ENCODE data around the gene RNF168. TPM values are rescaled to one million over a fixed set of nuclear protein-coding genes. Genes with fewer than 3 reads are reported as not detected.
"Not testable (repeated sequence)": the region's sequence is repeated elsewhere in the genome, so short reads cannot be mapped to it uniquely, and the experiment has no call there.

The RNF168 gene
- total RNA-seq, 2 donors from 2014 or later, result 22.2 to 29.9 TPM

GRCh38 chr3:196506687-196507086 lies 3.1 kb upstream of the RNF168 start:
- Mint-ChIP-seq H3K4me1 (ENCODE audit: low read depth in 2 of 2) (peaks cover 9 to 14% of the 10 kb centered on the region in 2 donors), H3K27ac (no peak overlapping the region), H3K9me3 (peaks cover 4% of the 10 kb centered on the region), H3K4me3 (no peak overlapping the region), H3K36me3 (no peaks in the 10 kb centered on the region), H3K27me3 (peaks cover 0 to 5% of the 10 kb centered on the region in 2 donors)
- DNase-seq (ENCODE audit: low spot score) (no peak), ATAC-seq (no peak)

- Mint-ChIP-seq H3K27me3 (no peaks in the 10 kb centered on the region), H3K27ac (no peak overlapping the region), H3K36me3 (peaks cover 15% of the 10 kb centered on the region), H3K4me3 (peak overlapping the region; percentile 100), H3K9me3 (peaks cover 4% of the 10 kb centered on the region), H3K4me1 (ENCODE audit: low read depth in 2 of 2) (peaks cover 28 to 30% of the 10 kb centered on the region in 2 donors)
- no peak for DNase-seq (ENCODE audit: low spot score)
- no peak for ATAC-seq
These were observed 988 bp upstream of the RNF168 start for GRCh38 chr3:196504556-196504955.

- peaks cover 15% of the 10 kb centered on the region for H3K36me3 Mint-ChIP-seq
- H3K9me3 Mint-ChIP-seq; ATAC-seq; H3K27me3 Mint-ChIP-seq; DNase-seq (ENCODE audit: low spot score): not testable (repeated sequence)
- H3K27ac Mint-ChIP-seq, result peak overlapping the region; percentile 95 to 99
- H3K4me1 Mint-ChIP-seq (ENCODE audit: low read depth in 2 of 2), result peaks cover 33 to 35% of the 10 kb centered on the region in 2 donors
- peak overlapping the region; percentile 100 for H3K4me3 Mint-ChIP-seq
These were observed 470 bp upstream of the RNF168 start for GRCh38 chr3:196504077-196504398.

GRCh38 chr3:196502775-196503195 lies 783 bp downstream of the RNF168 start:
- Mint-ChIP-seq H3K9me3 (peaks cover 4% of the 10 kb centered on the region), H3K4me3 (peak overlapping the region; percentile 100), H3K27ac (peak overlapping the region; percentile 95 to 99), H3K36me3 (peaks cover 15% of the 10 kb centered on the region), H3K27me3 (no peaks in the 10 kb centered on the region), H3K4me1 (ENCODE audit: low read depth in 2 of 2) (peaks cover 37 to 40% of the 10 kb centered on the region in 2 donors)
- DNase-seq (ENCODE audit: low spot score) (peak; percentile 66), ATAC-seq (peak; percentile 55 to 63)

GRCh38 chr3:196501316-196502044 lies 2.1 kb downstream of the RNF168 start:
- no peaks in the 10 kb centered on the region for H3K27me3 Mint-ChIP-seq
- no peaks in the 10 kb centered on the region for H3K9me3 Mint-ChIP-seq
- H3K27ac Mint-ChIP-seq, result peak overlapping the region; percentile 95 to 99
- peak overlapping the region; percentile 100 for H3K4me3 Mint-ChIP-seq
- H3K36me3 Mint-ChIP-seq, result peaks cover 15% of the 10 kb centered on the region
- peaks cover 38% of the 10 kb centered on the region in 2 donors for H3K4me1 Mint-ChIP-seq (ENCODE audit: low read depth in 2 of 2)
- no peak for DNase-seq (ENCODE audit: low spot score)
- ATAC-seq, result no peak

- peak overlapping the region; percentile 100 for H3K4me3 Mint-ChIP-seq
- ATAC-seq, result no peak
- no peaks in the 10 kb centered on the region for H3K27me3 Mint-ChIP-seq
- DNase-seq (ENCODE audit: low spot score), result no peak
- peaks cover 15% of the 10 kb centered on the region for H3K36me3 Mint-ChIP-seq
- H3K4me1 Mint-ChIP-seq (ENCODE audit: low read depth in 2 of 2), result peaks cover 41 to 47% of the 10 kb centered on the region in 2 donors
- H3K9me3 Mint-ChIP-seq, result no peaks in the 10 kb centered on the region
- H3K27ac Mint-ChIP-seq, result peak overlapping the region in 1 of 2 donors; percentile 99
These were observed 3.6 kb downstream of the RNF168 start for GRCh38 chr3:196499807-196500524.

GRCh38 chr3:196499061-196499460 lies 4.5 kb downstream of the RNF168 start:
- H3K27ac Mint-ChIP-seq, result peak overlapping the region in 1 of 2 donors; percentile 40
- no peak for ATAC-seq
- H3K4me1 Mint-ChIP-seq (ENCODE audit: low read depth in 2 of 2), result peaks cover 41 to 47% of the 10 kb centered on the region in 2 donors

GRCh38 chr3:196498297-196498696 lies 5.3 kb downstream of the RNF168 start:
- ATAC-seq (no peak), DNase-seq (ENCODE audit: low spot score) (no peak)
- Mint-ChIP-seq H3K9me3 (no peaks in the 10 kb centered on the region), H3K27me3 (no peaks in the 10 kb centered on the region), H3K4me1 (ENCODE audit: low read depth in 2 of 2) (peaks cover 42 to 47% of the 10 kb centered on the region in 2 donors), H3K36me3 (peaks cover 15% of the 10 kb centered on the region), H3K27ac (no peak overlapping the region), H3K4me3 (no peak overlapping the region)

More at GRCh38 chr3:196499061-196499460, 4.5 kb downstream of the RNF168 start:
- peaks cover 15% of the 10 kb centered on the region for H3K36me3 Mint-ChIP-seq
- no peak overlapping the region for H3K4me3 Mint-ChIP-seq
- no peaks in the 10 kb centered on the region for H3K9me3 Mint-ChIP-seq
- no peak for DNase-seq (ENCODE audit: low spot score)
- no peaks in the 10 kb centered on the region for H3K27me3 Mint-ChIP-seq

- DNase-seq (ENCODE audit: low spot score) (no peak), ATAC-seq (no peak)
- Mint-ChIP-seq H3K27me3 (no peaks in the 10 kb centered on the region), H3K36me3 (peaks cover 12% of the 10 kb centered on the region), H3K4me3 (no peak overlapping the region), H3K27ac (peak overlapping the region in 1 of 2 donors; percentile 16), H3K4me1 (ENCODE audit: low read depth in 2 of 2) (peaks cover 35 to 39% of the 10 kb centered on the region in 2 donors), H3K9me3 (no peaks in the 10 kb centered on the region)
These were observed 7.4 kb downstream of the RNF168 start for GRCh38 chr3:196496183-196496582.

- Mint-ChIP-seq H3K36me3 (no peaks in the 10 kb centered on the region), H3K27me3 (no peaks in the 10 kb centered on the region), H3K27ac (no peak overlapping the region), H3K4me1 (ENCODE audit: low read depth in 2 of 2) (peaks cover 15 to 22% of the 10 kb centered on the region in 2 donors), H3K4me3 (no peak overlapping the region), H3K9me3 (no peaks in the 10 kb centered on the region)
- DNase-seq (ENCODE audit: low spot score) (no peak), ATAC-seq (no peak)
These were observed 10.3 kb downstream of the RNF168 start for GRCh38 chr3:196493292-196493691.

- ATAC-seq (no peak), DNase-seq (ENCODE audit: low spot score) (no peak)
- Mint-ChIP-seq H3K36me3 (peaks cover 6% of the 10 kb centered on the region), H3K27ac (no peak overlapping the region), H3K27me3 (no peaks in the 10 kb centered on the region), H3K4me1 (ENCODE audit: low read depth in 2 of 2) (peaks cover 14 to 22% of the 10 kb centered on the region in 2 donors), H3K9me3 (no peaks in the 10 kb centered on the region), H3K4me3 (no peak overlapping the region)
These were observed 11.5 kb downstream of the RNF168 start for GRCh38 chr3:196492080-196492479.

GRCh38 chr3:196489747-196490146 lies 13.8 kb downstream of the RNF168 start:
- ATAC-seq, result no peak
- H3K9me3 Mint-ChIP-seq, result no peaks in the 10 kb centered on the region

GRCh38 chr3:196486263-196486662 lies 17.3 kb downstream of the RNF168 start:
- ATAC-seq, result no peak
- no peak overlapping the region for H3K4me3 Mint-ChIP-seq
- no peak for DNase-seq (ENCODE audit: low spot score)
- no peak overlapping the region for H3K27ac Mint-ChIP-seq
- no peaks in the 10 kb centered on the region for H3K27me3 Mint-ChIP-seq
- H3K36me3 Mint-ChIP-seq, result peaks cover 16% of the 10 kb centered on the region
- H3K4me1 Mint-ChIP-seq (ENCODE audit: low read depth in 2 of 2), result peaks cover 3 to 7% of the 10 kb centered on the region in 2 donors
- H3K9me3 Mint-ChIP-seq, result no peaks in the 10 kb centered on the region

More at GRCh38 chr3:196489747-196490146, 13.8 kb downstream of the RNF168 start:
- Mint-ChIP-seq H3K27ac (no peak overlapping the region), H3K36me3 (peaks cover 7% of the 10 kb centered on the region), H3K4me3 (no peak overlapping the region), H3K4me1 (ENCODE audit: low read depth in 2 of 2) (peaks cover 11% of the 10 kb centered on the region in 2 donors), H3K27me3 (no peaks in the 10 kb centered on the region)
- no peak for DNase-seq (ENCODE audit: low spot score)

- peaks cover 7% of the 10 kb centered on the region for H3K36me3 Mint-ChIP-seq
- H3K4me3 Mint-ChIP-seq, result no peak overlapping the region
- H3K27ac Mint-ChIP-seq, result no peak overlapping the region
- DNase-seq (ENCODE audit: low spot score) (no peak), ATAC-seq (no peak)
- H3K27me3 Mint-ChIP-seq, result no peaks in the 10 kb centered on the region
- no peaks in the 10 kb centered on the region for H3K9me3 Mint-ChIP-seq
- H3K4me1 Mint-ChIP-seq (ENCODE audit: low read depth in 2 of 2), result no peaks in the 10 kb centered on the region
These were observed 25.9 kb downstream of the RNF168 start for GRCh38 chr3:196477678-196478077.

All from natural killer cell treated with Interleukin-12 subunit alpha and Interleukin-12 subunit beta and Interleukin-15 and Interleukin-18, amount 100 ng/mL, for 72 hours (primary cell).